ENCODE data around the gene ADAP1. TPM values are rescaled to one million over a fixed set of nuclear protein-coding genes. Genes with fewer than 3 reads are reported as not detected.
A peak's percentile ranks its signal among the peaks of the same experiment; 100 is the strongest.

Gene ADAP1
- total and polyA plus RNA-seq, 2 of the 13 experiments (the other 11 are each of a cell fraction or from before 2014, with no cell fraction given): 10.5 to 24.6 TPM

DNA sequence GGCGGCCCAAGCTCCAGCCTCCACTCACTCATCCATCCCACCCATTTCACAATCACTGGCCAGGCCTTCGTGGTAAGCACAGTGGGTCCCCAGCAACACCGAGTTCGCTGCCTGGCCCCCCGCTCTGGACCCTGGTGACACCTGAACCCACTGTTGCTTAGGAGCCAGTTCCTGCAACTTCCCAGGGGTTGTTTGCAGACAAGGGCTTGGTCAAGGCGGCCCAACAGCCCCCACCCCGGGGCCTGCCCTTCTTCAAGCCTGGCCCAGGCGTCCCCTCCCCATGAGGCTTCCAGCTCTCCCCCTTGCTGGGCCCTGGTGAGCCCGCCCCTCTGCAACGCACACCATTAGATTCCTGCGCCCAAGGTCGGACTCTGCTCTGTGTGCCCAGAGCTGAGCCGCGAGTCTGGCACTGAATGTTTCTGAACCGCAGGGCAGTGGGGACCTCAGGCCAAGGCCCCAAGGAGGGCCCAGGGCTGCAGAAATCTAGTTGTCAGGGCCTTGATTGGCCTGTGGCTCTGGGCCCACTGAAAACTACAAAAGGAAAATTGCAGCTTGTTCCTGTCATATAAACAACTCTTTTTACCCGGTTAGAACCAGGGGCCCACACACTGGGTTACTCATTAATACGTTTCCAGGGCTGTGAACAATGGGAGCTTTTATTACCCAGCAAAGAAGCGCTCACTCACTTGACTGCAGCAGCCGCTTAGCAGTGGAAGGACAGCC lies 23.0 kb upstream of the ADAP1 start (continued):
- TF ChIP-seq, protein P1, sequence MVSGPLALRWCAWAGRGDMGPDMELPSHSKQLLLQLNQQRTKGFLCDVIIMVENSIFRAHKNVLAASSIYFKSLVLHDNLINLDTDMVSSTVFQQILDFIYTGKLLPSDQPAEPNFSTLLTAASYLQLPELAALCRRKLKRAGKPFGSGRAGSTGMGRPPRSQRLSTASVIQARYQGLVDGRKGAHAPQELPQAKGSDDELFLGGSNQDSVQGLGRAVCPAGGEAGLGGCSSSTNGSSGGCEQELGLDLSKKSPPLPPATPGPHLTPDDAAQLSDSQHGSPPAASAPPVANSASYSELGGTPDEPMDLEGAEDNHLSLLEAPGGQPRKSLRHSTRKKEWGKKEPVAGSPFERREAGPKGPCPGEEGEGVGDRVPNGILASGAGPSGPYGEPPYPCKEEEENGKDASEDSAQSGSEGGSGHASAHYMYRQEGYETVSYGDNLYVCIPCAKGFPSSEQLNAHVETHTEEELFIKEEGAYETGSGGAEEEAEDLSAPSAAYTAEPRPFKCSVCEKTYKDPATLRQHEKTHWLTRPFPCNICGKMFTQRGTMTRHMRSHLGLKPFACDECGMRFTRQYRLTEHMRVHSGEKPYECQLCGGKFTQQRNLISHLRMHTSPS (CRISPR knock-in tag; IDR thresholded peaks at IDR 0.05; ENCODE audit: low read depth): peak; percentile 96
- TF ChIP-seq, protein P2, sequence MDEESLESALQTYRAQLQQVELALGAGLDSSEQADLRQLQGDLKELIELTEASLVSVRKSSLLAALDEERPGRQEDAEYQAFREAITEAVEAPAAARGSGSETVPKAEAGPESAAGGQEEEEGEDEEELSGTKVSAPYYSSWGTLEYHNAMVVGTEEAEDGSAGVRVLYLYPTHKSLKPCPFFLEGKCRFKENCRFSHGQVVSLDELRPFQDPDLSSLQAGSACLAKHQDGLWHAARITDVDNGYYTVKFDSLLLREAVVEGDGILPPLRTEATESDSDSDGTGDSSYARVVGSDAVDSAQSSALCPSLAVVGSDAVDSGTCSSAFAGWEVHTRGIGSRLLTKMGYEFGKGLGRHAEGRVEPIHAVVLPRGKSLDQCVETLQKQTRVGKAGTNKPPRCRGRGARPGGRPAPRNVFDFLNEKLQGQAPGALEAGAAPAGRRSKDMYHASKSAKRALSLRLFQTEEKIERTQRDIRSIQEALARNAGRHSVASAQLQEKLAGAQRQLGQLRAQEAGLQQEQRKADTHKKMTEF (CRISPR knock-in tag; IDR thresholded peaks at IDR 0.05): peak; percentile 96
- peak; percentile 94 for TF ChIP-seq HNF4A (CRISPR knock-in tag; IDR thresholded peaks at IDR 0.05)
- TF ChIP-seq NFKBIZ (CRISPR knock-in tag; IDR thresholded peaks at IDR 0.05): peak; percentile 20; the same call in 1 of the 2 replicates
- TF ChIP-seq CBFB (CRISPR knock-in tag; IDR thresholded peaks at IDR 0.05): peak; percentile 91
- TF ChIP-seq PAF1 (CRISPR knock-in tag; IDR thresholded peaks at IDR 0.05): peak; percentile 52; the same call in 1 of the 2 replicates
- peak; percentile 78 for TF ChIP-seq ZHX1 (CRISPR knock-in tag; IDR thresholded peaks at IDR 0.05; ENCODE audit: low read depth)
- TF ChIP-seq ARNTL (CRISPR knock-in tag; IDR thresholded peaks at IDR 0.05): no peak
- TF ChIP-seq DNMT3B (CRISPR knock-in tag; conservative IDR thresholded peaks at IDR 0.05): no peak
- TF ChIP-seq ZNF709 (CRISPR knock-in tag; IDR thresholded peaks at IDR 0.05): peak; percentile 87
- peak; percentile 18; the same call in 1 of the 2 replicates for TF ChIP-seq GATAD1 (CRISPR knock-in tag; IDR thresholded peaks at IDR 0.05)
- TF ChIP-seq ZNF281 (CRISPR knock-in tag; IDR thresholded peaks at IDR 0.05; ENCODE audit: borderline replicate concordance): no peak; the same call in 1 of the 2 replicates
- no peak for TF ChIP-seq IKZF4 (CRISPR knock-in tag; IDR thresholded peaks at IDR 0.05; ENCODE audit: borderline replicate concordance, low read depth, not compliant biosample characterization)
- TF ChIP-seq ZNF564 (CRISPR knock-in tag; IDR thresholded peaks at IDR 0.05): peak; percentile 71; the same call in 1 of the 2 replicates
